Chondrocyte (in vitro differentiated cells): ENCODE measurements around the gene SLPI. TPM values are rescaled to one million over a fixed set of nuclear protein-coding genes. Genes with fewer than 3 reads are reported as not detected.
A peak's percentile ranks its signal among the peaks of the same experiment; 100 is the strongest.

ENCODE experiments used
- DNase-seq: peaks from one replicate; pipeline ENCODE4 v3.0.0; 2021; ENCODE audit warnings: mixed read lengths, low spot score
- H3K27ac Mint-ChIP-seq: one replicate; pipeline ENCODE4 v1.8.0; 2021; ENCODE audit warnings: mild to moderate bottlenecking, moderate library complexity, mixed read lengths; ENCODE audit not compliant: unreplicated experiment
- H3K27me3 Mint-ChIP-seq: 2 replicates; pipeline ENCODE4 v1.8.0; 2021; ENCODE audit warnings: low read depth, mixed read lengths
- H3K36me3 Mint-ChIP-seq: 2 replicates; pipeline ENCODE4 v1.8.0; 2021; ENCODE audit warnings: low read depth, mixed read lengths
- H3K4me1 Mint-ChIP-seq: 2 replicates; pipeline ENCODE4 v1.8.0; 2021; ENCODE audit warnings: low read depth, mild to moderate bottlenecking, mixed read lengths
- H3K4me3 Mint-ChIP-seq: one replicate; pipeline ENCODE4 v1.8.0; 2021; ENCODE audit warnings: mild to moderate bottlenecking, moderate library complexity, mixed read lengths; ENCODE audit not compliant: unreplicated experiment
- H3K9me3 Mint-ChIP-seq: 2 replicates; pipeline ENCODE4 v1.8.0; 2021; ENCODE audit warnings: low read depth, mixed read lengths
- CTCF ChIP-seq: fragments of 200-600 bp; sonication (generic); IDR thresholded peaks from 2 replicates; pipeline ENCODE4 v1.5.0; 2021; ENCODE audit warnings: antibody characterized with exemption, mild to moderate bottlenecking, moderate library complexity
- long read RNA-seq: library from polyadenylated mRNA; stranded (forward); transcript quantifications from one replicate; pipeline ENCODE4 v2.0.0, GENCODE V29; 2021
- total RNA-seq: library from RNA; stranded (reverse); gene quantifications from 3 replicates; pipeline ENCODE4 v1.2.1, GENCODE V29; 2021

SLPI gene
- 0.40 to 1.3 TPM in 2 of 3 replicates, not detected in the other for total RNA-seq
- long read RNA-seq: 0 reads

- peaks cover 40% of the 10 kb centered on the region for H3K27me3 Mint-ChIP-seq
- H3K27ac Mint-ChIP-seq: no peak within 1 kb of the TSS
- H3K4me1 Mint-ChIP-seq: no peaks in the 10 kb centered on the region
- no peak for TF ChIP-seq CTCF
- no peak for DNase-seq
- no peak within 1 kb of the TSS for H3K4me3 Mint-ChIP-seq
- no peaks in the 10 kb centered on the region for H3K36me3 Mint-ChIP-seq
- no peaks in the 10 kb centered on the region for H3K9me3 Mint-ChIP-seq
Observed at GRCh38 chr20:45254383-45255262, at the start of gene SLPI. Gene SLPI (minus strand): TSS chr20:45254564. CDS start chr20:45254543, 21 bp downstream.

DNA sequence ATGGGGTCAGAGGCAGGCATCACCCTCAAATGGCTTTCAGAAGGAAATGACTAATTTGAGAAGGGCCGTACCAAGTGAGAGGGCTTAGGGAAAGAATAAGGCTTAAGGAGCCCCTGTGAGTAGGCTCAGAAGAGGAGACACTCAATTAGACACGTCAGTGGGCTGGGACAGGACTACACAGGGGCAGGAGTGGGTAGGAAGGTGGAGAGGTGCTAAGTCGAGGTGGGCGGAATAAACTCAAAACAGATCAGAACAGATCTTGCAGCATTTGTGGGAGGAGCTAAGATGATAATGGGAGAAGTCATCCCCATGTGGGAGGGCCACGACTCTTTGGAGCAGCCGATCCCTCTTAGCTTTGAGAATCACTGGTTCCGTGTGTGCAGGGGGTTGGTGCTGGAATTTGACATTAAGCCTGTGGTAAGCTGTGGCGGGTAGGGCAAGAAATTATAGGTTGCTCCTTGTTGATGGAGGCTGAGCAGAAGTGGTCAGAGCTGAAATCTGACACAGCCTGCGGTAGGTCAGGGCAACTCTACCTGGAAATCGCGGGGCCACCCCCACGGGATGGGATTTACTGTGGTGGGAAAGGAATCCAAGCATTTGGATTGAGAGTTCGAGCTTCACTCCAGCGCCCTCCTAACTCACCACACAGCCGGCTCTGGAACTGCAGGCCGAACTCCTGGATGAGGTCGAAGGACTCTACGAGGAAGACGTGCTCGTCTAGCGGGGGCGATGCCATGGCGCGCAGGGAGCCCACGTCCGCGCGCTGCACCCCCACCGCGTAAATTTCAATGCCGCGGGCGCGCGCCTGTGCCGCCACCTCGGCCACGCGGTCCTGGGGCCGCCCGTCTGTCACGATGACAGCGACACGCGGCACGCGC lies 49.5 kb upstream of the SLPI start:
- Mint-ChIP-seq H3K4me1 (no peaks in the 10 kb centered on the region), H3K36me3 (no peaks in the 10 kb centered on the region), H3K27ac (no peak overlapping the region), H3K9me3 (no peaks in the 10 kb centered on the region), H3K27me3 (no peaks in the 10 kb centered on the region), H3K4me3 (no peak overlapping the region)
- no peak for DNase-seq
- no peak for TF ChIP-seq CTCF

DNA sequence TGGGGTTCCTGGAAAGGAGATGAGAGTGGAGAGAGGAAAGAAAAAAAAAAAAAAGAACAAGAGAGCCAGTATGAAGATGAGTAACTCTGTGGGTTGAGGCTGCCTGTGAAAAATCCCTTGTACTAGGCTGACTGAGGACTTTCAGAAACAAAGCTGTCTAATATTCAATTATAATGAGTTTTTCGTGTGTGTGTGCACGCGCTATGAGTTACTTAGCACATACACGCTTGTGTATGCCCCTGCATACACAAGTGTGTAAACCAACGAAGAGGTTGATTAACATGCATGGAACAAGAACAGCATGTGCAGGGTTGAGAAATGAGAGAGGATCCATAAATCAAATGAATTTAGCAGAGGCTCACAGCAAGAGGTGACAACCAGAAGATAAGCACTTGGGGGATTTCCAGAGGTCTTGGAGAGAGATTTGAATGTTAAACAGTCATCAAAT lies 47.5 kb upstream of the SLPI start:
- Mint-ChIP-seq H3K27ac (no peak overlapping the region), H3K4me1 (no peaks in the 10 kb centered on the region), H3K36me3 (no peaks in the 10 kb centered on the region), H3K4me3 (no peak overlapping the region), H3K9me3 (no peaks in the 10 kb centered on the region), H3K27me3 (no peaks in the 10 kb centered on the region)
- no peak for DNase-seq
- no peak for TF ChIP-seq CTCF

DNA sequence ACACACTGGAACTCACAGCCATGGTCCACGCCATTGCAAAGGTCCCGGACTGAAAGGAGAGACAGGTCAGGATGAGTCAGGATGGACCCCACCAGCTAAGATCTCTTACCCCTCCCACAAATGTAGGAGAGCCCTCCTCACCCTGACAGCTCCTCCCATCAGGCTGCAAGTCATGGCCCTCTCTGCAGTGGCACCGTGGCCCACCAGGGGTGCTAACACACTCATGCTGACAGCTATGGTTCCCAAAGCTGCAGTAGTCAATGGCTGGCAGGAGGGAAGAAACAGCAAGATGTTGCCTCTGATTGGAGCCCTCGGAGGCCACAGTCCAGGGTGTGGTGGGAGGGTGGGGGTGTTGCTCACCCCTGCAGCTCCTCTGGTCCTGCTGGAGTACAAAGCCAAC lies 46.6 kb upstream of the SLPI start:
- Mint-ChIP-seq H3K4me3 (no peak overlapping the region), H3K27me3 (no peaks in the 10 kb centered on the region), H3K9me3 (no peaks in the 10 kb centered on the region), H3K27ac (no peak overlapping the region), H3K4me1 (no peaks in the 10 kb centered on the region), H3K36me3 (no peaks in the 10 kb centered on the region)
- TF ChIP-seq CTCF: peak; percentile 57
- no peak for DNase-seq

DNA sequence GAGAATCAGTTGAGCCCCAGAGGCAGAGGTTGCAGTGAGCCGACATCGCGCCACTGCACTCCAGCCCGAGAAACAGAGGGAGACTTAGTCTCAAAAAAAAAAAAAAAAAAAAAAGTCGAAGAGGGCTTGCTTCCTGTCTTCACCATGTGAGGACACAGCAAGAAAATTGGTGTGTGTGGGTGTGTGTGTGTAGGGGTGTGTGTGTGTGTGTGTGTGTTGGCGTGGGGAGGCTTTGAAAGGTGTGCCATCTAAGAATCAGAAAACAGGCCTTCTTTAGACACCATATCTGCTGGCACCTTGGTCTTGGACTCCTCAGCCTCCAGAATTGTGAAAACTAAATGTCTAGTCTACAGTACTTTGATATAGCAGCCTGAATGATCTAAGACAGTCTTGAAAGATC lies 45.4 kb upstream of the SLPI start:
- H3K4me1 Mint-ChIP-seq: no peaks in the 10 kb centered on the region
- no peak overlapping the region for H3K4me3 Mint-ChIP-seq
- no peaks in the 10 kb centered on the region for H3K27me3 Mint-ChIP-seq
- no peaks in the 10 kb centered on the region for H3K36me3 Mint-ChIP-seq
- no peak for TF ChIP-seq CTCF
- H3K9me3 Mint-ChIP-seq: no peaks in the 10 kb centered on the region
- H3K27ac Mint-ChIP-seq: no peak overlapping the region
- DNase-seq: no peak
